Neutrophil (primary cell): ENCODE results near the gene FAM241B.

Experiments used
- H3K27ac ChIP-seq: fragments of 200-600 bp; sonication (generic); 2 replicates; pipeline ENCODE4 v1.5.1; 2016; ENCODE audit warnings: mild to moderate bottlenecking, moderate library complexity
- H3K27me3 ChIP-seq: fragments of 200-600 bp; sonication (generic); 2 replicates; pipeline ENCODE4 v1.6.0; 2016; ENCODE audit warnings: mild to moderate bottlenecking
- H3K36me3 ChIP-seq: fragments of 200-600 bp; sonication (generic); 2 replicates; pipeline ENCODE4 v1.5.1; 2017
- H3K4me1 ChIP-seq, 2 experiments: fragments of 200-600 bp in 1 of 2; sonication (generic) in 1 of 2; 1 replicate in 1 of 2; 2 replicates in 1 of 2; pipeline versions ENCODE4 v1.5.1 to v1.6.1; 2013 to 2016; ENCODE audit warnings: low read depth in 1 of 2, low read length in 1 of 2, mild to moderate bottlenecking in 1 of 2, moderate library complexity in 1 of 2; ENCODE audit not compliant: control insufficient read depth in 1 of 2, insufficient read depth in 1 of 2
- H3K4me3 ChIP-seq, 2 experiments: fragments of 200-600 bp in 1 of 2; sonication (generic) in 1 of 2; 1 replicate in 1 of 2; 2 replicates in 1 of 2; pipeline ENCODE4 v1.5.1; 2013 to 2016; ENCODE audit warnings: low read depth in 1 of 2, low read length in 1 of 2, mild to moderate bottlenecking in 1 of 2, moderate library complexity in 1 of 2
- H3K9me3 ChIP-seq: fragments of 200-600 bp; sonication (generic); 2 replicates; pipeline ENCODE4 v1.5.1; 2016
- CTCF ChIP-seq: fragments of 200-600 bp; sonication (generic); IDR thresholded peaks from 2 replicates; pipeline ENCODE4 v1.5.1; 2016; ENCODE audit warnings: antibody characterized with exemption

Gene FAM241B

DNA sequence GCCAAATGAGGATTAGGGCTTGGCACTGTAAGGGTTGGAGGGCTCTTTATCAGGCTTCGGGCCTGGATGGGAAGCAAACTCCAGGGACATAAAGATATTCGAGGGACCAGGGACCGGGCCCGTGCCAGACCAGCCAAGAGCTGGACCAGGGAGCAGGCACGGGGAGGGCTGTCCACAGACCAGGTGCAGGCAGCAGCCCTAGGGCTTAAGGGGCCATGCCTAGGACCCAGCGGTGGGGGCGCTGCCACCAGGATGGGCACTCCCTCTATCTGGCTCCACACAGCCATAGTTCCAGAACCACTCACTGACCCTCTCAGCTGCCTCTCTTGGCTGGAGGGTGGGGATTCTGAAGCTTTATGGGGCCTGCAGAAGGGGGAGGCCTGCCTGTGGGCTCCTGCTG, 32.9 kb downstream of the FAM241B start:
- no peaks in the 10 kb centered on the region for H3K4me1 ChIP-seq
- H3K27ac ChIP-seq, result no peak overlapping the region
- no peak for TF ChIP-seq CTCF
- H3K9me3 ChIP-seq, result no peaks in the 10 kb centered on the region
- peaks cover 12% of the 10 kb centered on the region for H3K27me3 ChIP-seq
- H3K36me3 ChIP-seq, result no peaks in the 10 kb centered on the region
- no peak overlapping the region for H3K4me3 ChIP-seq

- H3K4me1 ChIP-seq, result no peaks in the 10 kb centered on the region
- H3K27ac ChIP-seq, result no peak overlapping the region
- H3K9me3 ChIP-seq, result no peaks in the 10 kb centered on the region
- H3K4me3 ChIP-seq, result no peak overlapping the region
- no peaks in the 10 kb centered on the region for H3K36me3 ChIP-seq
- H3K27me3 ChIP-seq, result peaks cover 8% of the 10 kb centered on the region
- no peak for TF ChIP-seq CTCF
Observed at GRCh38 chr10:69663369-69663947, 33.4 kb downstream of the FAM241B start.

GRCh38 chr10:69665474-69666320, 35.6 kb downstream of the FAM241B start:
- H3K36me3 ChIP-seq, result no peaks in the 10 kb centered on the region
- H3K4me3 ChIP-seq, result no peak overlapping the region
- H3K27ac ChIP-seq, result no peak overlapping the region
- peaks cover 12% of the 10 kb centered on the region for H3K27me3 ChIP-seq
- H3K9me3 ChIP-seq, result no peaks in the 10 kb centered on the region
- no peaks in the 10 kb centered on the region for H3K4me1 ChIP-seq
- TF ChIP-seq CTCF, result no peak

DNA sequence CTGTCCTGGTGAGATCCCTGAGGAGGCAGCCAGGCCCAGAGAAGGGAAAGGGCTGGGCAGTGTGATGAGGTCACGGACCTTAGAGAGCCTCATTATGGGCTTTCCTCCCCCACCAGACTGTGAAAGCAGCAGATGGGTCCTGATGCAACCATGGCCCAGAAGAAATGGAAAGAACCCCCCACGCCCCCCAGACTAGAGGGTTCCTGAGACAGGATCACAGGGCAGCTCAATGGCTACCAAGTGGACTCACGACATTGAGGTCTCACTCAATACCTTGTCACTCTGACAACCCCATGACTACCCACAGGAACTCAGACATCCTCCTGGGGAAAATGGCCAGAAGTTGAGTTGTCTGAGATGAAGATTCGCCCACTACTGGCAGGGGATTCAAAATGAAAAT, 36.7 kb downstream of the FAM241B start:
- Histone ChIP-seq H3K4me1 (no peaks in the 10 kb centered on the region), H3K36me3 (no peaks in the 10 kb centered on the region), H3K9me3 (no peaks in the 10 kb centered on the region), H3K27ac (no peak overlapping the region), H3K27me3 (peaks cover 12% of the 10 kb centered on the region), H3K4me3 (no peak overlapping the region)
- no peak for TF ChIP-seq CTCF

GRCh38 chr10:69668721-69669120, 38.7 kb downstream of the FAM241B start:
- H3K4me1 ChIP-seq, result no peaks in the 10 kb centered on the region
- peaks cover 27% of the 10 kb centered on the region for H3K27me3 ChIP-seq
- no peak for TF ChIP-seq CTCF

More at GRCh38 chr10:69668721-69669120, 38.7 kb downstream of the FAM241B start:
- no peaks in the 10 kb centered on the region for H3K9me3 ChIP-seq
- no peaks in the 10 kb centered on the region for H3K36me3 ChIP-seq
- no peak overlapping the region for H3K27ac ChIP-seq
- H3K4me3 ChIP-seq, result no peak overlapping the region
